Neural crest cell (in vitro differentiated cells): ENCODE results near the gene PCSK4. TPM values are rescaled to one million over a fixed set of nuclear protein-coding genes. Genes with fewer than 3 reads are reported as not detected.
A peak's percentile ranks its signal among the peaks of the same experiment; 100 is the strongest.

Experiments
- DNase-seq: peaks from one replicate; pipeline ENCODE4 v3.0.0; 2021; ENCODE audit warnings: low read depth, mixed read lengths, low spot score
- H3K27ac Mint-ChIP-seq: one replicate; pipeline ENCODE4 v1.8.0; 2021; ENCODE audit warnings: mild to moderate bottlenecking, mixed read lengths; ENCODE audit not compliant: unreplicated experiment
- H3K27me3 Mint-ChIP-seq: 2 replicates; pipeline ENCODE4 v1.8.0; 2021; ENCODE audit warnings: low read depth, mild to moderate bottlenecking, mixed read lengths
- H3K36me3 Mint-ChIP-seq: 2 replicates; pipeline ENCODE4 v1.8.0; 2021; ENCODE audit warnings: low read depth, mild to moderate bottlenecking, mixed read lengths
- H3K4me1 Mint-ChIP-seq: 2 replicates; pipeline ENCODE4 v1.8.0; 2021; ENCODE audit warnings: mixed read lengths
- H3K4me3 Mint-ChIP-seq: one replicate; pipeline ENCODE4 v1.8.0; 2021; ENCODE audit warnings: mild to moderate bottlenecking, mixed read lengths
- H3K9me3 Mint-ChIP-seq: 2 replicates; pipeline ENCODE4 v1.8.0; 2021; ENCODE audit warnings: mixed read lengths
- CTCF ChIP-seq: fragments of 200-600 bp; sonication (generic); conservative IDR thresholded peaks from 2 replicates; pipeline ENCODE4 v1.5.0; 2021; ENCODE audit warnings: antibody characterized with exemption, mild to moderate bottlenecking
- total RNA-seq: library from RNA; stranded (reverse); gene quantifications from 2 replicates; pipeline ENCODE4 v1.2.1, GENCODE V29; 2021

The PCSK4 gene
- total RNA-seq, 1 donor from 2014 or later: 11.7 TPM

GRCh38 chr19:1508507-1508856, 18.3 kb upstream of the PCSK4 start:
- H3K27ac Mint-ChIP-seq: no peak overlapping the region
- H3K27me3 Mint-ChIP-seq: peaks cover 66% of the 10 kb centered on the region
- no peaks in the 10 kb centered on the region for H3K36me3 Mint-ChIP-seq
- DNase-seq: no peak
- TF ChIP-seq CTCF: no peak
- H3K4me1 Mint-ChIP-seq: peaks cover 14% of the 10 kb centered on the region
- H3K9me3 Mint-ChIP-seq: peaks cover 2% of the 10 kb centered on the region
- H3K4me3 Mint-ChIP-seq: peak overlapping the region; percentile 88

- H3K9me3 Mint-ChIP-seq: peaks cover 2% of the 10 kb centered on the region
- H3K27ac Mint-ChIP-seq: peak overlapping the region; percentile 99
- H3K4me3 Mint-ChIP-seq: peak overlapping the region; percentile 88
- H3K4me1 Mint-ChIP-seq: peaks cover 14% of the 10 kb centered on the region
- no peak for TF ChIP-seq CTCF
- H3K36me3 Mint-ChIP-seq: no peaks in the 10 kb centered on the region
- DNase-seq: peak; percentile 93
- H3K27me3 Mint-ChIP-seq: peaks cover 71% of the 10 kb centered on the region
Observed at GRCh38 chr19:1507763-1508506, 17.8 kb upstream of the PCSK4 start.

GRCh38 chr19:1507192-1507660, 17.1 kb upstream of the PCSK4 start:
- no peak for TF ChIP-seq CTCF
- Mint-ChIP-seq H3K4me1 (peaks cover 14% of the 10 kb centered on the region), H3K36me3 (no peaks in the 10 kb centered on the region), H3K4me3 (no peak overlapping the region), H3K27me3 (peaks cover 69% of the 10 kb centered on the region), H3K27ac (no peak overlapping the region), H3K9me3 (peaks cover 2% of the 10 kb centered on the region)
- no peak for DNase-seq

GRCh38 chr19:1505991-1506881, 16.1 kb upstream of the PCSK4 start:
- no peak for TF ChIP-seq CTCF
- peak overlapping the region; percentile 68 for H3K27ac Mint-ChIP-seq
- DNase-seq: no peak
- H3K4me3 Mint-ChIP-seq: peak overlapping the region; percentile 57
- H3K9me3 Mint-ChIP-seq: peaks cover 2% of the 10 kb centered on the region
- no peaks in the 10 kb centered on the region for H3K36me3 Mint-ChIP-seq
- H3K4me1 Mint-ChIP-seq: peaks cover 14% of the 10 kb centered on the region
- peaks cover 60% of the 10 kb centered on the region for H3K27me3 Mint-ChIP-seq

- no peak for TF ChIP-seq CTCF
- no peak for DNase-seq
- peaks cover 50% of the 10 kb centered on the region for H3K27me3 Mint-ChIP-seq
- no peak overlapping the region for H3K27ac Mint-ChIP-seq
- no peaks in the 10 kb centered on the region for H3K36me3 Mint-ChIP-seq
- peaks cover 13% of the 10 kb centered on the region for H3K4me1 Mint-ChIP-seq
- H3K9me3 Mint-ChIP-seq: peaks cover 2% of the 10 kb centered on the region
- H3K4me3 Mint-ChIP-seq: no peak overlapping the region
Observed at GRCh38 chr19:1505012-1505411, 14.9 kb upstream of the PCSK4 start.
